GM19238 (cell line): Measurements from ENCODE around the gene OVOL1.
"Not testable (repeated sequence)": the region's sequence is repeated elsewhere in the genome, so short reads cannot be mapped to it uniquely, and the experiment has no call there.

Experiments
- DNase-seq: peaks from one replicate; pipeline ENCODE4 v3.0.0; 2011; ENCODE audit warnings: low spot score; ENCODE audit not compliant: insufficient read length

The OVOL1 gene

GRCh38 chr11:65786786-65787636 is at the start of gene OVOL1:
OVOL1 (plus strand) TSS chr11:65787063; CDS start chr11:65787374, 311 bp downstream.
- DNase-seq = no peak

GRCh38 chr11:65739022-65739421 is 47.8 kb upstream of the OVOL1 start:
- DNase-seq = no peak

GRCh38 chr11:65741185-65741584 is 45.7 kb upstream of the OVOL1 start:
- no peak for DNase-seq

GRCh38 chr11:65742353-65742752 is 44.5 kb upstream of the OVOL1 start:
- DNase-seq = no peak

- no peak for DNase-seq
Observed at GRCh38 chr11:65743681-65744025, 43.2 kb upstream of the OVOL1 start.

- no peak for DNase-seq
Observed at GRCh38 chr11:65744026-65744698, 42.7 kb upstream of the OVOL1 start.

GRCh38 chr11:65744699-65745042 is 42.2 kb upstream of the OVOL1 start:
- DNase-seq = no peak

GRCh38 chr11:65745049-65745448 is 41.8 kb upstream of the OVOL1 start:
- DNase-seq = no peak

- DNase-seq = not testable (repeated sequence)
Observed at GRCh38 chr11:65762169-65762568, 24.7 kb upstream of the OVOL1 start.

- DNase-seq = not testable (repeated sequence)
Observed at GRCh38 chr11:65762816-65763215, 24.0 kb upstream of the OVOL1 start.

GRCh38 chr11:65764434-65764833 is 22.4 kb upstream of the OVOL1 start:
- DNase-seq = no peak

- no peak for DNase-seq
Observed at GRCh38 chr11:65766535-65766934, 20.3 kb upstream of the OVOL1 start.

- DNase-seq = no peak
Observed at GRCh38 chr11:65767406-65767805, 19.5 kb upstream of the OVOL1 start.

- DNase-seq = not testable (repeated sequence)
Observed at GRCh38 chr11:65767806-65768205, 19.1 kb upstream of the OVOL1 start.

GRCh38 chr11:65770951-65771567 is 15.8 kb upstream of the OVOL1 start:
- DNase-seq = no peak

GRCh38 chr11:65771589-65772112 is 15.2 kb upstream of the OVOL1 start:
- no peak for DNase-seq

- DNase-seq = no peak
Observed at GRCh38 chr11:65773784-65774411, 13.0 kb upstream of the OVOL1 start.

- no peak for DNase-seq
Observed at GRCh38 chr11:65774525-65775306, 12.1 kb upstream of the OVOL1 start.

GRCh38 chr11:65776196-65776595 is 10.7 kb upstream of the OVOL1 start:
- no peak for DNase-seq

- DNase-seq = no peak
Observed at GRCh38 chr11:65776710-65777141, 10.1 kb upstream of the OVOL1 start.

GRCh38 chr11:65777241-65777640 is 9.6 kb upstream of the OVOL1 start:
- DNase-seq = no peak
